GM12865 (cell line): ENCODE data around the gene PPARG.
"Not testable (repeated sequence)": the region's sequence is repeated elsewhere in the genome, so short reads cannot be mapped to it uniquely, and the experiment has no call there.

Experiments
- DNase-seq: peaks from one replicate; pipeline ENCODE4 v3.0.0; 2010; ENCODE audit warnings: low read depth
- H3K4me3 ChIP-seq: 2 replicates; pipeline ENCODE4 v1.5.1; 2011; ENCODE audit warnings: mild to moderate bottlenecking, low read depth, low read length, control low read depth
- CTCF ChIP-seq: IDR thresholded peaks from 2 replicates; pipeline ENCODE4 v1.5.1; 2011; ENCODE audit warnings: low read length, control low read depth, low read depth, inconsistent platforms; ENCODE audit not compliant: insufficient read depth; ENCODE audit errors: missing control alignments

The PPARG gene

GRCh38 chr3:12381199-12381598 lies 92.3 kb downstream of the PPARG start:
- no peak for DNase-seq
- TF ChIP-seq CTCF, result no peak
- no peak overlapping the region for H3K4me3 ChIP-seq

- TF ChIP-seq CTCF, result no peak
- no peak for DNase-seq
Measured at GRCh38 chr3:12383218-12383617, 94.3 kb downstream of the PPARG start.

GRCh38 chr3:12384451-12385233 lies 95.8 kb downstream of the PPARG start:
- no peak overlapping the region for H3K4me3 ChIP-seq
- no peak for TF ChIP-seq CTCF

More at GRCh38 chr3:12383218-12383617, 94.3 kb downstream of the PPARG start:
- no peak overlapping the region for H3K4me3 ChIP-seq

GRCh38 chr3:12386514-12387291 lies 97.8 kb downstream of the PPARG start:
- not testable (repeated sequence) for H3K4me3 ChIP-seq, DNase-seq

More at GRCh38 chr3:12384451-12385233, 95.8 kb downstream of the PPARG start:
- no peak for DNase-seq

- TF ChIP-seq CTCF, result no peak
- no peak overlapping the region for H3K4me3 ChIP-seq
- DNase-seq, result no peak
Measured at GRCh38 chr3:12388185-12388584, 99.3 kb downstream of the PPARG start.

GRCh38 chr3:12392101-12392878 lies 103.4 kb downstream of the PPARG start:
- TF ChIP-seq CTCF, result no peak
- H3K4me3 ChIP-seq, result no peak overlapping the region

GRCh38 chr3:12393894-12394293 lies 105.0 kb downstream of the PPARG start:
- H3K4me3 ChIP-seq, result no peak overlapping the region
- TF ChIP-seq CTCF, result no peak
- no peak for DNase-seq

More at GRCh38 chr3:12392101-12392878, 103.4 kb downstream of the PPARG start:
- DNase-seq, result no peak
